Thoracic aorta (tissue), 2 donors: ENCODE measurements around the gene HCST. TPM values are rescaled to one million over a fixed set of nuclear protein-coding genes. Genes with fewer than 3 reads are reported as not detected.

Source experiments
- ATAC-seq: fragments of 150-250 bp; one replicate; pipeline ENCODE4 v1.8.0; 2017; ENCODE audit warnings: low read depth; ENCODE audit not compliant: insufficient number of reproducible peaks, low FRiP score
- DNase-seq: peaks from one replicate; pipeline ENCODE4 v3.0.0-alpha.2; 2020; ENCODE audit warnings: low spot score
- H3K27ac ChIP-seq, 2 donors: fragments of 200-600 bp; sonication (generic); 1 replicate in 1 of 2; 2 replicates in 1 of 2; pipeline ENCODE4 v1.5.1; 2016; ENCODE audit warnings: mild to moderate bottlenecking in 2 of 2, moderate library complexity in 2 of 2
- H3K27me3 ChIP-seq: fragments of 200-600 bp; sonication (generic); replicated peaks from 2 replicates; pipeline ENCODE4 v1.6.0; 2016; ENCODE audit warnings: mild to moderate bottlenecking; ENCODE audit not compliant: insufficient read depth
- H3K36me3 ChIP-seq: fragments of 200-600 bp; sonication (generic); one replicate; pipeline ENCODE4 v1.5.1; 2016
- H3K4me1 ChIP-seq, 2 donors: fragments of 200-600 bp; sonication (generic); 1 replicate in 1 of 2; 2 replicates in 1 of 2; pipeline versions ENCODE4 v1.5.1 to v1.6.0; 2016; ENCODE audit warnings: low read depth in 2 of 2, mild to moderate bottlenecking in 1 of 2; ENCODE audit not compliant: control insufficient read depth in 1 of 2
- H3K4me3 ChIP-seq: fragments of 200-600 bp; sonication (generic); 2 replicates; pipeline ENCODE4 v1.5.1; 2016; ENCODE audit warnings: mild to moderate bottlenecking
- H3K9me3 ChIP-seq: fragments of 200-600 bp; sonication (generic); 2 replicates; pipeline ENCODE4 v1.5.1; 2016
- CTCF ChIP-seq: fragments of 200-600 bp; sonication (generic); IDR thresholded peaks from one replicate; pipeline ENCODE4 v1.5.1; 2019; ENCODE audit warnings: antibody characterized with exemption
- total RNA-seq, 2 donors: library from RNA; depleted of rRNA; stranded (reverse); fragments of >200 nt; gene quantifications; one replicate each; pipeline versions ENCODE4 v1.1.0 to v1.2.3, GENCODE V29; 2016

Gene HCST
- total RNA-seq, 2 donors from 2014 or later: 4.5 to 13.2 TPM

DNA sequence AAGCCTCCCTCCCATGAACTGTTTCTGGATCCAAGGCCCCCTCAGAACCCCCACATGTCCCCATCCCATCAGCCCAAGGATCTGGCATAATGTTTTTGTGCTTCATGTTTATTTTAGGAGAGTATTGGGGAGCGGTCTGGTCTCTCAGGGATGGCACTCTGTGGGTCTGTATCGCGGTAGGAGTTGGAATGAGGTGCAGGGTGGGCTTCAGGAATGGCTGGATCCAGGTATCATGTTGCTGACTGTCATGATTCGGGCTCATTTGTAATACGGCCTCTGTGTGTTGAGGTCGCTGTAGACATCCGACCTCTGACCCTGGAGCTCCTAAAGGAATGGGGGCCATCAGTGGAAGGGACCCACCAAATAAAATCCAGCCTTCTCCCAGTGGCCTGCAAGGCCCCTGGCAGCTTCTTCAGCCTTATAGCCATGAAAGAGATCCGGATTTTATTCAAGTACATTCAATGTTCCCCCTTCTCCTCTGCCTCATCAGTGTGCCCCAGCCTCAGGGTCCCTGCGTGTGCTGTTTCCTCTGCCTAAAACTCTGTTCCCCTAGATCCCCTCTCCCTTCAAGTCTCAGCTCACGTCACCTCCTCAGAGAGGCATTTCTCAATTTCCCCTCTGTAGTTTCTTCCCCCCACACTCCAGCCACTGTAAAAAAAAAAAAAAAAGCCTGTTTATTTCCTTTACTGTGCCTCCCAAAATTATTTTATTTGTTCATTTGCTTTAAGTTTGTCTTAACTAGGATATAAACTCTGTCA is 2.2 kb downstream of the HCST start:
- no peak for ATAC-seq
- Histone ChIP-seq H3K36me3 (no peaks in the 10 kb centered on the region), H3K27ac (peak overlapping the region in 1 of 2 donors; percentile 30), H3K9me3 (no peaks in the 10 kb centered on the region), H3K4me3 (no peak overlapping the region), H3K27me3 (no peaks in the 10 kb centered on the region), H3K4me1 (peaks cover 0 to 16% of the 10 kb centered on the region in 2 donors)
- no peak for DNase-seq
- no peak for TF ChIP-seq CTCF

- no peak for TF ChIP-seq CTCF
- Histone ChIP-seq H3K27me3 (no peaks in the 10 kb centered on the region), H3K36me3 (no peaks in the 10 kb centered on the region), H3K4me3 (no peak overlapping the region), H3K4me1 (peaks cover 0 to 16% of the 10 kb centered on the region in 2 donors), H3K9me3 (no peaks in the 10 kb centered on the region), H3K27ac (peak overlapping the region in 1 of 2 donors; percentile 30)
- DNase-seq: no peak
- ATAC-seq: no peak
Measured at GRCh38 chr19:35905178-35905727, 2.9 kb downstream of the HCST start.

DNA sequence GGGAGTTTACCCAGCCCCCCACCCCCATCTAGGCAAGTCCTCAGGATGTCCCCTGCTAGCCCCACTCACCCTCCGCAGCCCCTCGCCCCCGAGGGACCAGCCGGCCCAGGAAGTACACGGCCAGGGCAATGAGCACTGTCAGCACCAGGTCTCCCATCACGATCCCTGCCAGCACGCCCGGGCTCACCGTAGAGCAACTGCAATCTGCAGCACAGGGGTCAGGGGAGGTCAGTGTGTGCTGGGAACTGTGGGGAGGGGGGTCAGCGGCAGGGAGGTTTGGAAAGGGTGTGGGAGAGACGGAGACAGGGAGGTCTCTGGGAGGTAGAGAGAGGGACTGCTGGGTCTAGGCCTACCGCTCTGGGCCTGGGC is 5.0 kb downstream of the HCST start:
- Histone ChIP-seq H3K4me1 (peaks cover 0 to 12% of the 10 kb centered on the region in 2 donors), H3K4me3 (peak overlapping the region; percentile 63), H3K27ac (peak overlapping the region in 1 of 2 donors; percentile 59), H3K9me3 (no peaks in the 10 kb centered on the region), H3K36me3 (no peaks in the 10 kb centered on the region), H3K27me3 (no peaks in the 10 kb centered on the region)
- DNase-seq: no peak
- TF ChIP-seq CTCF: no peak
- ATAC-seq: no peak

- H3K27ac ChIP-seq: peak within 1 kb of the TSS in 1 of 2 donors; percentile 59
- H3K27me3 ChIP-seq: no peaks in the 10 kb centered on the region
- DNase-seq: no peak
- H3K9me3 ChIP-seq: no peaks in the 10 kb centered on the region
- TF ChIP-seq CTCF: no peak
- peak within 1 kb of the TSS; percentile 63 for H3K4me3 ChIP-seq
- no peak for ATAC-seq
- H3K4me1 ChIP-seq: peaks cover 0 to 10% of the 10 kb centered on the region in 2 donors
- no peaks in the 10 kb centered on the region for H3K36me3 ChIP-seq
Measured at GRCh38 chr19:35908010-35908441, 5.7 kb downstream of the HCST start, which contains the start of gene TYROBP. Gene TYROBP (minus strand): TSS chr19:35908295. CDS start chr19:35908228, 67 bp downstream.

DNA sequence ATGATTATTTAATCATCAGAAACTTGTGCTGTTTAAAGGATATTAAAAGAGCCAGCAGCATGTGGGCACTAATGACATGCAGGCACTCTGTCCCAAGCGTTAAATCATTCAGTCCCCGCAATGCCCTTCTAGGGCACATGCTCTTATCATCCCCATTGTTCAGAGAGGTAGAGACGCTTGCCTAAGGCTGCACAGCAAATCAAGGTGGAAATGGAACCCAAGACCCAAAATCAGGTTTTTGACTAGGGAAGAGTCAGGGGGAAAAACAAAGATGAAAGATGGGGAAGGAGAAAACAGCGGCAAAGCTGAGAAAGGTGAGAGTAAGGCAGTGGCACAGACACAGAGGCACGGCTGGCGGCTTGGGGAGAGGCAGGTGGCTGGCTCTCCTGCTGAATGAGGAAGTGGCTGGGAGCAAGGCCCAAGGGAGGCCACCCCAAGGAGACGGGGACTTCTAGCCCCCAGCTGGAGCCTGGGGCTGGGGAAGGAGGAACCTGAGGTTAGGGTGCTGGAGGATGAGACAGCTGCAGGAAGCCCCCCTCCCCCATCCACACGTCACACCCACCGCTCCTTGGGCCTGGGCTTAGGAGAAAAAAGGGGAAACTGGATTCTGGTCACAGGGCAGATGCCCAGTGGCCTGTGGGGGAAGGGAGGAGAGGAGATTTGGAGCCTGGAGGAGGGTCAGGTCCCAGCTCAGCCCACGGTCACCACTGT is 6.8 kb downstream of the HCST start:
- ATAC-seq: no peak
- Histone ChIP-seq H3K27ac (peak overlapping the region; percentile 17 to 59), H3K36me3 (no peaks in the 10 kb centered on the region), H3K4me1 (peaks cover 0 to 3% of the 10 kb centered on the region in 2 donors), H3K9me3 (no peaks in the 10 kb centered on the region), H3K27me3 (no peaks in the 10 kb centered on the region), H3K4me3 (peak overlapping the region; percentile 24)
- no peak for TF ChIP-seq CTCF
- no peak for DNase-seq
